K562 (cell line): Measurements from ENCODE around the gene KRT14. TPM values are rescaled to one million over a fixed set of nuclear protein-coding genes. Genes with fewer than 3 reads are reported as not detected.

Source experiments
- ATAC-seq: fragments of 200-7000 bp; cut with Tn5 transposase; 3 replicates; pipeline ENCODE4 v1.9.1; 2020; ENCODE audit warnings: moderate library complexity
- BruUV-seq: library from RNA; stranded (reverse); fragments of 400-500 nt; replicated peaks from 2 replicates; lab custom pipeline; 2021; lab: Mats Ljungman, UMichigan
- CTCF ChIA-PET: fragments of 300-600 bp; formaldehyde crosslinking; extraction: SDS; loops from one replicate; lab custom pipeline; 2021; ENCODE audit warnings: low intra/inter-chr PET ratio; lab: Yijun Ruan, JAX
- POLR2A ChIA-PET: fragments of 300-600, 350-650 bp; sonication (Branson Sonifier 250); formaldehyde crosslinking; extraction: SDS; loops from one replicate; lab custom pipeline; 2021; ENCODE audit warnings: antibody characterized with exemption, inconsistent platforms; lab: Yijun Ruan, JAX
- DNase-seq, 4 experiments: peaks; one replicate each; pipeline versions ENCODE4 v3.0.0 to v3.0.0-alpha.2; 2011 to 2018; ENCODE audit warnings: low spot score in 3 of 4, mixed read lengths in 3 of 4; ENCODE audit errors: extremely low read depth in 1 of 4
- FAIRE-seq: peaks from 2 replicates; lab custom pipeline; 2011; peaks lifted over from hg19 to GRCh38; lab: Jason Lieb, UNC
- H2AFZ ChIP-seq: 2 replicates; pipeline ENCODE4 v1.6.0; 2011; ENCODE audit warnings: low read depth, low read length, control low read depth, inconsistent platforms
- H3K27ac ChIP-seq: fragments of 200-600 bp; 3 replicates; pipeline ENCODE4 v1.8.0; 2011; ENCODE audit warnings: low read depth, mild to moderate bottlenecking, control low read depth, inconsistent platforms, low read length, moderate library complexity, mixed read lengths; ENCODE audit errors: extremely low read depth
- H3K27me3 ChIP-seq, 2 experiments: fragments of 300-600 bp in 1 of 2; 2 replicates in 1 of 2; 3 replicates in 1 of 2; pipeline versions ENCODE4 v1.6.0 to v1.8.0; 2011; ENCODE audit warnings: inconsistent platforms in 2 of 2, low read length in 2 of 2, mild to moderate bottlenecking in 1 of 2, mixed read lengths in 1 of 2, moderate library complexity in 1 of 2; ENCODE audit not compliant: control insufficient read depth in 2 of 2, insufficient read depth in 2 of 2
- H3K36me3 ChIP-seq: fragments of 300-600 bp; 3 replicates; pipeline ENCODE4 v1.8.0; 2011; ENCODE audit warnings: mild to moderate bottlenecking, low read length, inconsistent platforms; ENCODE audit not compliant: control insufficient read depth, insufficient read depth
- H3K4me1 ChIP-seq, 2 experiments: fragments of 200-600 bp in 1 of 2; replicated peaks in 1 of 2; 2 replicates in 1 of 2; 3 replicates in 1 of 2; pipeline versions ENCODE4 v1.5.1 to v1.8.0; 2011; ENCODE audit warnings: inconsistent platforms in 2 of 2, low read length in 2 of 2, mild to moderate bottlenecking in 1 of 2, mixed read lengths in 1 of 2, moderate library complexity in 1 of 2; ENCODE audit not compliant: control insufficient read depth in 2 of 2, insufficient read depth in 2 of 2
- H3K4me2 ChIP-seq: 2 replicates; pipeline ENCODE4 v1.6.1; 2011; ENCODE audit warnings: low read length, control low read depth, inconsistent platforms, mixed read lengths; ENCODE audit not compliant: insufficient read depth
- H3K4me3 ChIP-seq: fragments of 200-600 bp; sonication (generic), shearing (Covaris generic); 2 replicates; pipeline ENCODE4 v1.5.1; 2016; ENCODE audit warnings: control low read depth, inconsistent platforms
- H3K79me2 ChIP-seq: fragments of 200-600 bp; 3 replicates; pipeline ENCODE4 v1.8.0; 2011; ENCODE audit warnings: low read length, inconsistent platforms; ENCODE audit not compliant: control insufficient read depth, insufficient read depth
- H3K9ac ChIP-seq, 2 experiments: 2 replicates each; pipeline versions ENCODE4 v1.6.0 to v1.6.1; 2011; ENCODE audit warnings: low read depth in 2 of 2, low read length in 2 of 2, control low read depth in 1 of 2, inconsistent platforms in 1 of 2, mild to moderate bottlenecking in 1 of 2, mixed read lengths in 1 of 2; ENCODE audit not compliant: insufficient read depth in 1 of 2
- H3K9me1 ChIP-seq: one replicate; pipeline ENCODE4 v1.6.0; 2011; ENCODE audit warnings: inconsistent platforms, mild to moderate bottlenecking, low read length, moderate library complexity; ENCODE audit not compliant: control insufficient read depth, insufficient read depth
- H3K9me3 ChIP-seq: replicated peaks from 2 replicates; pipeline ENCODE4 v1.5.1; 2011; ENCODE audit warnings: low read depth, low read length, inconsistent platforms; ENCODE audit not compliant: control insufficient read depth, insufficient read depth
- H4K20me1 ChIP-seq: replicated peaks from 2 replicates; pipeline ENCODE4 v1.6.1; 2011; ENCODE audit warnings: low read length, inconsistent platforms, mixed read lengths; ENCODE audit not compliant: control insufficient read depth, insufficient read depth
- BHLHE40 ChIP-seq: IDR thresholded peaks from 2 replicates; pipeline ENCODE4 v1.6.1; 2011; ENCODE audit warnings: low read length, improper control_type of control experiment
- ESRRB ChIP-seq: fragments of 250-450 bp; sonication (Bioruptor Pico); IDR thresholded peaks from 2 replicates; pipeline ENCODE4 v1.5.0; 2020; ENCODE audit warnings: mild to moderate bottlenecking, moderate library complexity, borderline replicate concordance
- KLF1 ChIP-seq: fragments of 450-650 bp; IDR thresholded peaks from 2 replicates; pipeline ENCODE4 v1.6.1; 2016; ENCODE audit warnings: missing genetic modification characterization, missing compliant biosample characterization
- NR4A1 ChIP-seq, 2 experiments: fragments of 250-450 bp in 1 of 2; fragments of 450-650 bp in 1 of 2; sonication (Bioruptor Pico) in 1 of 2; IDR thresholded peaks; 2 replicates each; pipeline versions ENCODE4 v1.4.0 to v1.6.1; 2016 to 2020; ENCODE audit warnings: mild to moderate bottlenecking in 2 of 2, missing compliant biosample characterization in 1 of 2, missing genetic modification characterization in 1 of 2, moderate library complexity in 1 of 2
- NUFIP1 ChIP-seq: fragments of 450-650 bp; IDR thresholded peaks from 2 replicates; pipeline ENCODE4 v1.6.1; 2018; ENCODE audit not compliant: partially characterized antibody
- PHTF2 ChIP-seq: fragments of 250-450 bp; sonication (Bioruptor Pico); IDR thresholded peaks from 2 replicates; pipeline ENCODE4 v1.5.0; 2021; ENCODE audit warnings: mild to moderate bottlenecking
- RBBP5 ChIP-seq: fragments of 200-600 bp; sonication (generic); IDR thresholded peaks from 2 replicates; pipeline ENCODE4 v1.6.1; 2012; ENCODE audit warnings: borderline replicate concordance, mild to moderate bottlenecking, low read length, control low read depth, inconsistent platforms; ENCODE audit not compliant: insufficient read depth, poor library complexity, severe bottlenecking
- RBM15 ChIP-seq: fragments of 200-400 bp; formaldehyde crosslinking; IDR thresholded peaks from 2 replicates; pipeline ENCODE4 v1.6.1; 2018; ENCODE audit warnings: mild to moderate bottlenecking, low read length, moderate library complexity; ENCODE audit not compliant: insufficient read depth
- RBM39 ChIP-seq: fragments of 200-400 bp; formaldehyde crosslinking; optimal IDR thresholded peaks from 2 replicates; pipeline ENCODE3; 2018; ENCODE audit warnings: low read depth, low read length
- SMARCC2 ChIP-seq: fragments of 450-650 bp; IDR thresholded peaks from 2 replicates; pipeline ENCODE4 v1.6.1; 2017; ENCODE audit warnings: antibody characterized with exemption, moderate library complexity, mild to moderate bottlenecking, low read depth
- ZC3H4 ChIP-seq: sonication (generic); formaldehyde crosslinking; IDR thresholded peaks from 2 replicates; pipeline ENCODE4 v1.9.0; 2021; ENCODE audit warnings: missing genetic modification reagents, borderline replicate concordance
- ZNF347 ChIP-seq: fragments of 450-650 bp; formaldehyde crosslinking; IDR thresholded peaks from 2 replicates; pipeline ENCODE4 v1.4.0; 2020; ENCODE audit warnings: low read depth, mild to moderate bottlenecking, moderate library complexity
- ZNF354B ChIP-seq: fragments of 250-450 bp; sonication (Bioruptor Pico); IDR thresholded peaks from 2 replicates; pipeline ENCODE4 v1.4.0; 2020
- WGBS: fragments of 100-300 bp; shearing (Covaris generic); methylation state at CpG from one replicate; pipeline ENCODE4 v1.1.6; 2016; ENCODE audit warnings: low coverage, mixed read lengths; ENCODE audit not compliant: insufficient coverage; ENCODE audit errors: missing lambda C conversion rate; 5-methylcytosine and 5-hydroxymethylcytosine counted together
- in situ Hi-C: fragments of 300-500 bp; cut with MboI; formaldehyde crosslinking; loops from 4 replicates; pipeline ENCODE4 v1.15.0; 2018; ENCODE audit warnings: inconsistent platforms, mixed read lengths
- intact Hi-C: fragments of 100-400 bp; cut with micrococcal nuclease; formaldehyde crosslinking; loops from 2 replicates; pipeline ENCODE4 v1.14.2; 2022
- polyA plus RNA-seq, 8 experiments: library from polyadenylated mRNA; depleted of rRNA in 4 of 8; stranded (reverse) in 5 of 8; unstranded in 3 of 8; fragments of >200 nt; fragmentation: Nextera tagmentation in 2 of 8; fragmentation: Illumina TruSeq in 1 of 8; extraction: Ambion mirVana in 2 of 8; extraction: Trizol in 1 of 8; gene quantifications; 2 replicates each; pipeline versions ENCODE4 v1.2.1 to v1.2.3, GENCODE V29; 2011 to 2014; ENCODE audit warnings: inconsistent platforms in 1 of 8, missing spikeins in 1 of 8
- total RNA-seq, 7 experiments: library from RNA; depleted of rRNA in 6 of 7; stranded (reverse); fragments of >200 nt in 6 of 7; fragmentation: Illumina TruSeq in 2 of 7; extraction: Trizol in 2 of 7; gene quantifications; 2 replicates each; pipeline versions ENCODE4 v1.2.1 to v1.2.3, GENCODE V29; 2011 to 2021; ENCODE audit warnings: low replicate concordance in 1 of 7
- TF ChIP-seq, protein P1 (sequence below): fragments of 450-650 bp; IDR thresholded peaks from 2 replicates; pipeline ENCODE4 v1.6.1; 2016; ENCODE audit warnings: antibody characterized with exemption
- TF ChIP-seq, protein P2 (sequence below): IDR thresholded peaks from 3 replicates; pipeline ENCODE4 v1.6.1; 2011; ENCODE audit warnings: borderline replicate concordance, mild to moderate bottlenecking; ENCODE audit not compliant: insufficient read length, insufficient read depth
- TF ChIP-seq, protein P3 (sequence below): fragments of 250-450 bp; sonication (Bioruptor Pico); IDR thresholded peaks from 2 replicates; pipeline ENCODE4 v1.4.0; 2020; ENCODE audit warnings: mild to moderate bottlenecking, moderate library complexity

KRT14 gene
- total and polyA plus RNA-seq, 9 of the 15 experiments (the other 6 are each of a cell fraction or from before 2014, with no cell fraction given): 0.22 TPM; not detected in 8

GRCh38 chr17:41585301-41586056 is 1.2 kb downstream of the KRT14 start:
- no peaks in the 10 kb centered on the region for H4K20me1 ChIP-seq
- H3K4me2 ChIP-seq: no peak overlapping the region
- WGBS: 0% methylated on average over 5 of the region's 5 CpGs
- H2AFZ ChIP-seq: no peak overlapping the region
- H3K4me3 ChIP-seq: no peak overlapping the region
- FAIRE-seq (no peak), ATAC-seq (no peak), DNase-seq (no peak)
- no peaks in the 10 kb centered on the region for H3K9me3 ChIP-seq
- ChIA-PET CTCF (interaction anchor here (0.6 kb wide), 1 partner anchor 62 kb away, joined by 3 read pairs; no protein-coding TSS in a partner anchor), POLR2A (interaction anchor here (0.6 to 1.2 kb wide), 2 partner anchors 104 to 128 kb away, joined by 3 read pairs; no protein-coding TSS in a partner anchor)
- intact Hi-C loops: no loop called here
- no peaks in the 10 kb centered on the region for H3K79me2 ChIP-seq
- H3K27ac ChIP-seq: no peak overlapping the region
- TF ChIP-seq KLF1 (tag): no peak
- TF ChIP-seq, protein P1, sequence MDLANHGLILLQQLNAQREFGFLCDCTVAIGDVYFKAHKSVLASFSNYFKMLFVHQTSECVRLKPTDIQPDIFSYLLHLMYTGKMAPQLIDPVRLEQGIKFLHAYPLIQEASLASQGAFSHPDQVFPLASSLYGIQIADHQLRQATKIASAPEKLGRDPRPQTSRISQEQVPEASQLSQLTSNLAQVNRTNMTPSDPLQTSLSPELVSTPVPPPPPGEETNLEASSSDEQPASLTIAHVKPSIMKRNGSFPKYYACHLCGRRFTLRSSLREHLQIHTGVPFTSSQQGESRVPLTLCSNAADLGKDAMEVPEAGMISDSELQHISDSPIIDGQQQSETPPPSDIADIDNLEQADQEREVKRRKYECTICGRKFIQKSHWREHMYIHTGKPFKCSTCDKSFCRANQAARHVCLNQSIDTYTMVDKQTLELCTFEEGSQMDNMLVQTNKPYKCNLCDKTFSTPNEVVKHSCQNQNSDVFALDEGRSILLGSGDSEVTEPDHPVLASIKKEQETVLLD: no peak
- no peak for TF ChIP-seq NR4A1 (CRISPR knock-in tag; IDR thresholded peaks at IDR 0.05)
- TF ChIP-seq NR4A1 (tag; IDR thresholded peaks at IDR 0.05): no peak
- TF ChIP-seq RBM39: no peak
- TF ChIP-seq BHLHE40: no peak
- TF ChIP-seq PHTF2: no peak
- no peak for TF ChIP-seq RBBP5
- TF ChIP-seq, protein P2, sequence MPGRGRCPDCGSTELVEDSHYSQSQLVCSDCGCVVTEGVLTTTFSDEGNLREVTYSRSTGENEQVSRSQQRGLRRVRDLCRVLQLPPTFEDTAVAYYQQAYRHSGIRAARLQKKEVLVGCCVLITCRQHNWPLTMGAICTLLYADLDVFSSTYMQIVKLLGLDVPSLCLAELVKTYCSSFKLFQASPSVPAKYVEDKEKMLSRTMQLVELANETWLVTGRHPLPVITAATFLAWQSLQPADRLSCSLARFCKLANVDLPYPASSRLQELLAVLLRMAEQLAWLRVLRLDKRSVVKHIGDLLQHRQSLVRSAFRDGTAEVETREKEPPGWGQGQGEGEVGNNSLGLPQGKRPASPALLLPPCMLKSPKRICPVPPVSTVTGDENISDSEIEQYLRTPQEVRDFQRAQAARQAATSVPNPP: no peak
- no peak for TF ChIP-seq NUFIP1
- TF ChIP-seq RBM15: no peak
- no peak for TF ChIP-seq SMARCC2
- no peak for TF ChIP-seq ESRRB (CRISPR knock-in tag)
- TF ChIP-seq ZC3H4 (CRISPR knock-in tag): no peak
- no peak for TF ChIP-seq ZNF354B (CRISPR knock-in tag)
- TF ChIP-seq, protein P3, sequence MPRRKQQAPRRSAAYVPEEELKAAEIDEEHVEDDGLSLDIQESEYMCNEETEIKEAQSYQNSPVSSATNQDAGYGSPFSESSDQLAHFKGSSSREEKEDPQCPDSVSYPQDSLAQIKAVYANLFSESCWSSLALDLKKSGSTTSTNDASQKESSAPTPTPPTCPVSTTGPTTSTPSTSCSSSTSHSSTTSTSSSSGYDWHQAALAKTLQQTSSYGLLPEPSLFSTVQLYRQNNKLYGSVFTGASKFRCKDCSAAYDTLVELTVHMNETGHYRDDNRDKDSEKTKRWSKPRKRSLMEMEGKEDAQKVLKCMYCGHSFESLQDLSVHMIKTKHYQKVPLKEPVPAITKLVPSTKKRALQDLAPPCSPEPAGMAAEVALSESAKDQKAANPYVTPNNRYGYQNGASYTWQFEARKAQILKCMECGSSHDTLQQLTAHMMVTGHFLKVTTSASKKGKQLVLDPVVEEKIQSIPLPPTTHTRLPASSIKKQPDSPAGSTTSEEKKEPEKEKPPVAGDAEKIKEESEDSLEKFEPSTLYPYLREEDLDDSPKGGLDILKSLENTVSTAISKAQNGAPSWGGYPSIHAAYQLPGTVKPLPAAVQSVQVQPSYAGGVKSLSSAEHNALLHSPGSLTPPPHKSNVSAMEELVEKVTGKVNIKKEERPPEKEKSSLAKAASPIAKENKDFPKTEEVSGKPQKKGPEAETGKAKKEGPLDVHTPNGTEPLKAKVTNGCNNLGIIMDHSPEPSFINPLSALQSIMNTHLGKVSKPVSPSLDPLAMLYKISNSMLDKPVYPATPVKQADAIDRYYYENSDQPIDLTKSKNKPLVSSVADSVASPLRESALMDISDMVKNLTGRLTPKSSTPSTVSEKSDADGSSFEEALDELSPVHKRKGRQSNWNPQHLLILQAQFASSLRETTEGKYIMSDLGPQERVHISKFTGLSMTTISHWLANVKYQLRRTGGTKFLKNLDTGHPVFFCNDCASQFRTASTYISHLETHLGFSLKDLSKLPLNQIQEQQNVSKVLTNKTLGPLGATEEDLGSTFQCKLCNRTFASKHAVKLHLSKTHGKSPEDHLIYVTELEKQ: no peak
- no peak for TF ChIP-seq ZNF347 (CRISPR knock-in tag)
- H3K36me3 ChIP-seq: no peaks in the 10 kb centered on the region
- no peak overlapping the region for H3K9ac ChIP-seq
- peaks cover 17 to 62% of the 10 kb centered on the region in 2 experiments; a peak in 4 of 5 replicates for H3K27me3 ChIP-seq
- H3K9me1 ChIP-seq: no peaks in the 10 kb centered on the region
- no TSS peak for BruUV-seq
- in situ Hi-C loops: no loop called here
- no peaks in the 10 kb centered on the region; a peak in 1 of 5 replicates for H3K4me1 ChIP-seq
